ENCODE results near the gene MOB1B.

The MOB1B gene

GRCh38 chr4:70992391-70992881 lies 90.3 kb downstream of the MOB1B start:
- H4K20me1 ChIP-seq (ENCODE audit: insufficient read depth, low read length), result peaks cover 28% of the 10 kb centered on the region
- peak overlapping the region; percentile 96 for H3K9ac ChIP-seq (ENCODE audit: low read depth, low read length)
- H3K4me2 ChIP-seq (ENCODE audit: insufficient read depth, low read length), result peak overlapping the region; percentile 75
- H3K9me3 ChIP-seq (ENCODE audit: insufficient read depth, low read length, severe bottlenecking), result no peaks in the 10 kb centered on the region
- H2AFZ ChIP-seq (ENCODE audit: low read depth, low read length), result peak overlapping the region; percentile 62
- H3K27ac ChIP-seq (ENCODE audit: low read length), result peak overlapping the region; percentile 94
- TF ChIP-seq CTCF (IDR thresholded peaks at IDR 0.05; ENCODE audit: borderline replicate concordance, extremely low read depth, low read length, poor library complexity, severe bottlenecking) (no peak), EZH2 (IDR thresholded peaks at IDR 0.05; ENCODE audit: borderline replicate concordance, low read depth, low read length, severe bottlenecking) (no peak)
- H3K27me3 ChIP-seq (ENCODE audit: insufficient read depth, low read length, poor library complexity), result no peaks in the 10 kb centered on the region
- H3K4me1 ChIP-seq (ENCODE audit: insufficient read depth, low read length), result peaks cover 49% of the 10 kb centered on the region
- H3K4me3 ChIP-seq (ENCODE audit: low read depth in 1 of 2, low read length in 2 of 2), result peak overlapping the region in 1 of 2 experiments; percentile 77; a peak in 2 of 4 replicates
- H3K36me3 ChIP-seq (ENCODE audit: insufficient read depth, low read length), result peaks cover 38% of the 10 kb centered on the region
- H3K79me2 ChIP-seq (ENCODE audit: insufficient read depth, low read length), result peaks cover 49% of the 10 kb centered on the region
- ATAC-seq (ENCODE audit: insufficient read depth, low read depth), result no peak
- DNase-seq, result no peak

GRCh38 chr4:70993181-70994068 lies 91.3 kb downstream of the MOB1B start, which contains the start of gene DCK:
DCK (plus strand) TSS chr4:70993649; CDS start chr4:70993836, 187 bp downstream.
- Histone ChIP-seq H2AFZ (ENCODE audit: low read depth, low read length) (peak within 1 kb of the TSS; percentile 62), H4K20me1 (ENCODE audit: insufficient read depth, low read length) (peaks cover 38% of the 10 kb centered on the region), H3K9ac (ENCODE audit: low read depth, low read length) (peak within 1 kb of the TSS; percentile 96), H3K9me3 (ENCODE audit: insufficient read depth, low read length, severe bottlenecking) (no peaks in the 10 kb centered on the region), H3K4me1 (ENCODE audit: insufficient read depth, low read length) (peaks cover 59% of the 10 kb centered on the region), H3K4me3 (ENCODE audit: low read depth in 1 of 2, low read length in 2 of 2) (peak within 1 kb of the TSS; percentile 77 to 82), H3K27me3 (ENCODE audit: insufficient read depth, low read length, poor library complexity) (no peaks in the 10 kb centered on the region), H3K27ac (ENCODE audit: low read length) (peak within 1 kb of the TSS; percentile 94), H3K79me2 (ENCODE audit: insufficient read depth, low read length) (peaks cover 59% of the 10 kb centered on the region), H3K36me3 (ENCODE audit: insufficient read depth, low read length) (peaks cover 48% of the 10 kb centered on the region), H3K4me2 (ENCODE audit: insufficient read depth, low read length) (peak within 1 kb of the TSS; percentile 75)
- ATAC-seq (ENCODE audit: insufficient read depth, low read depth), result peak; percentile 87
- peak; percentile 92 for DNase-seq
- TF ChIP-seq EZH2 (IDR thresholded peaks at IDR 0.05; ENCODE audit: borderline replicate concordance, low read depth, low read length, severe bottlenecking) (no peak), CTCF (IDR thresholded peaks at IDR 0.05; ENCODE audit: borderline replicate concordance, extremely low read depth, low read length, poor library complexity, severe bottlenecking) (peak; percentile 5)

- H3K36me3 ChIP-seq (ENCODE audit: insufficient read depth, low read length), result peaks cover 54% of the 10 kb centered on the region
- peaks cover 65% of the 10 kb centered on the region for H3K79me2 ChIP-seq (ENCODE audit: insufficient read depth, low read length)
- H3K27ac ChIP-seq (ENCODE audit: low read length), result peak overlapping the region; percentile 94
Observed at GRCh38 chr4:70994069-70994366, 91.8 kb downstream of the MOB1B start.

More at GRCh38 chr4:70994069-70994366, 91.8 kb downstream of the MOB1B start:
- Histone ChIP-seq H3K27me3 (ENCODE audit: insufficient read depth, low read length, poor library complexity) (no peaks in the 10 kb centered on the region), H3K4me3 (ENCODE audit: low read depth in 1 of 2, low read length in 2 of 2) (peak overlapping the region; percentile 77 to 82), H2AFZ (ENCODE audit: low read depth, low read length) (peak overlapping the region; percentile 62), H3K4me1 (ENCODE audit: insufficient read depth, low read length) (peaks cover 65% of the 10 kb centered on the region), H3K9me3 (ENCODE audit: insufficient read depth, low read length, severe bottlenecking) (no peaks in the 10 kb centered on the region), H3K9ac (ENCODE audit: low read depth, low read length) (peak overlapping the region; percentile 96), H4K20me1 (ENCODE audit: insufficient read depth, low read length) (peaks cover 42% of the 10 kb centered on the region), H3K4me2 (ENCODE audit: insufficient read depth, low read length) (peak overlapping the region; percentile 75)
- TF ChIP-seq CTCF (IDR thresholded peaks at IDR 0.05; ENCODE audit: borderline replicate concordance, extremely low read depth, low read length, poor library complexity, severe bottlenecking) (no peak), EZH2 (IDR thresholded peaks at IDR 0.05; ENCODE audit: borderline replicate concordance, low read depth, low read length, severe bottlenecking) (no peak)
- ATAC-seq (ENCODE audit: insufficient read depth, low read depth) (no peak), DNase-seq (peak; percentile 56)
